Measurements from ENCODE around the gene HCN2.
A peak's percentile ranks its signal among the peaks of the same experiment; 100 is the strongest.

Gene HCN2

GRCh38 chr19:640606-641189, 51.0 kb downstream of the HCN2 start:
- ATAC-seq = no peak
- Mint-ChIP-seq H3K27ac (no peak overlapping the region), H3K4me1 (peaks cover 50% of the 10 kb centered on the region), H3K4me3 (peak overlapping the region; percentile 57), H3K9me3 (no peaks in the 10 kb centered on the region), H3K36me3 (peaks cover 6% of the 10 kb centered on the region), H3K27me3 (no peaks in the 10 kb centered on the region)

DNA sequence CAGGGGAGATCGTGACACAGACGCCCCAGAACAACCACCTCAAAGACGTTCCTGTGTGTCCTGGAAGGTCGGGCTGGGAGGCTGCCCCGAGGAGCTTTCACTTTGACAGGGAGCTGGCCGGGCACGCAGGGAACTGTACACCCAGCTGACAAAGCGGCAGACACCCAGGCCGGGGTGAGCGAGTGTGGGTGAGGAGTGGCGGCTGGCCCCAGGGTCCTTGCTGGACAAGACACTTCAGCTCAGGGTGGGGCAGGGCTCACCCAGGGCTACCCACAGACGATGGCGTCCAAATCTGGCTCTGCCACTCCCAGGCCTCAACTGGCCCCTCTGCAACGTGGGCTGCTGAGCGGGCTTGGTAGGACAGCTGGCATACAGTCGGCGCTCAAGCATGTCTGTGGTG, 52.0 kb downstream of the HCN2 start:
- Mint-ChIP-seq H3K4me3 (peak overlapping the region; percentile 28), H3K27ac (peak overlapping the region; percentile 60), H3K4me1 (peaks cover 50% of the 10 kb centered on the region), H3K9me3 (no peaks in the 10 kb centered on the region), H3K36me3 (peaks cover 14% of the 10 kb centered on the region), H3K27me3 (no peaks in the 10 kb centered on the region)
- ATAC-seq = no peak

DNA sequence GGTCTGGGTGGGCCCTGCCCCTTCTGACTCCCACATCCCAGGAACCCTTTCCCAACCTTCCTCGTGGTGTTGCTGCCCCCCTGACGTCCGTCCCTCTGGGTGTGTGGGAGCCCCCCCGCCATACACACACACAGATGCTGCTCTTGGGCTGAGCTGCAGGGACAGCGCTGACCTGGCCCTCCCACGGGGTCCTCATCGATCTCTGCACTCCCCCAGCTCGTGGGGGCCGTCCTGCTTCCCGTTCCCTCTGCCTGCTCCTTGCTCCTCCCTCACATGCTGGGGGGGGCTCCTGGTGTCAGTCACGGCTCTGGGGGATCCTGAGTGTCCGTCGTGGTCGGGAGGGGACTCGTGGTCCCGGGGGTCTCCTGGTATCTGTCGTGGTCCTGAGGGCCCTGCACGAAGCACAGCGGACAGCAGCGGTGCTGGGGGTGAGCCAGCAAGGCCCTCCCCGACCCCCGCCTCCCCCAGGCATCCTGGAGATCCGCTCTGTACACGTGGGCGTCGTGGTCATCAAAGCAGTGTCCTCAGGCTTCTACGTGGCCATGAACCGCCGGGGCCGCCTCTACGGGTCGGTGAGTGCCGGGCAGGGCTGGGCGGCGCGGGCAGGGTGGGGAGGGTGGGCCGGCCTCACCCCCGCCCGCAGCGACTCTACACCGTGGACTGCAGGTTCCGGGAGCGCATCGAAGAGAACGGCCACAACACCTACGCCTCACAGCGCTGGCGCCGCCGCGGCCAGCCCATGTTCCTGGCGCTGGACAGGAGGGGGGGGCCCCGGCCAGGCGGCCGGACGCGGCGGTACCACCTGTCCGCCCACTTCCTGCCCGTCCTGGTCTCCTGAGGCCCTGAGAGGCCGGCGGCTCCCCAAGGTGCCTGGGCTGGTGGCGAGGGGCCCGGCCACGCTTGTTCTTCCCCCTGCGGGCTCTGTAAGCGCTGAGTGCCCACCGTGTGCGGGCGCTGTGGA, 53.4 kb downstream of the HCN2 start:
- peaks cover 41% of the 10 kb centered on the region for H3K4me1 Mint-ChIP-seq
- no peaks in the 10 kb centered on the region for H3K9me3 Mint-ChIP-seq
- H3K36me3 Mint-ChIP-seq = peaks cover 18% of the 10 kb centered on the region
- H3K27ac Mint-ChIP-seq = no peak overlapping the region
- no peak overlapping the region for H3K4me3 Mint-ChIP-seq
- no peaks in the 10 kb centered on the region for H3K27me3 Mint-ChIP-seq
- ATAC-seq = no peak

DNA sequence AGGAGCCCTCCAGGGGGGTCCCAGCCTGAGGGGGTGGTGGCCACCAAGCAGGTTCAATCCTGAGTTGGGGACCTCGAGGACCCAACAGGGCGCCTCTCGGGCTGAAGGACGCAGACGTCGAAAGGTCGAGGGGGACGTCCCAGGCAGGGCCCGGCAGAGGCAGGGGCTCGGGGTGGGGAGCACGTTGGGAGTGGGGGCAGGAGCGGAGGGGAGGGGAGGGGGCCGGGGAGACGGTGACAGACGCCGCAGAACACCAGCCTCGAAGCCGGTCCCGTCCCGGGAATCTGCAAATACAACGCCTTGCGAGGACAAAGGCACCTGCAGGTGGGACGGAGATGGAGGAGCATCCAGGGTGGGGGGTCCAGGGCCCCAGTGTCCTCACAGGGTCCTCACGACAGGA, 54.1 kb downstream of the HCN2 start:
- ATAC-seq = no peak
- H3K9me3 Mint-ChIP-seq = no peaks in the 10 kb centered on the region
- H3K27me3 Mint-ChIP-seq = no peaks in the 10 kb centered on the region
- H3K27ac Mint-ChIP-seq = peak overlapping the region; percentile 40
- no peak overlapping the region for H3K4me3 Mint-ChIP-seq
- H3K36me3 Mint-ChIP-seq = peaks cover 24% of the 10 kb centered on the region
- H3K4me1 Mint-ChIP-seq = peaks cover 44% of the 10 kb centered on the region

DNA sequence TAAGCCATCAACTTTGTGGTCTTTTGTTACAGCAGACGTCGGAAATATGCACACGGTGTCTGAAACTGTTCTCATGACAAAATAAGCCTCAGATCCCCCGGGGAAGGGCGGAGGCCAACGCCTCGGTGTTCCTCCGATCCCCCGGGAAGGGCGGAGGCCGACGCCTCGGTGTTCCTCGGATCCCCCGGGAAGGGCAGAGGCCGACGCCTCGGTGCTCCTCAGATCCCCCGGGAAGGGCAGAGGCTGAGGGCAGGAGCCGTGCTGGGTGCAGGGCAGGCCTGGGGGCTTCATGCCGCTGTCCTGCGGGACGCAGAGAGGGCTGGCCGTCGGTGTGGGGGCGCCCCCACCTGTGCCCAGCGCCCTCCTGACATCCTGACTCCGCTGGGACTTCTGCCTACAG, 54.7 kb downstream of the HCN2 start:
- peak overlapping the region; percentile 79 for H3K27ac Mint-ChIP-seq
- no peak for ATAC-seq
- peaks cover 26% of the 10 kb centered on the region for H3K36me3 Mint-ChIP-seq
- peaks cover 41% of the 10 kb centered on the region for H3K4me1 Mint-ChIP-seq
- no peaks in the 10 kb centered on the region for H3K27me3 Mint-ChIP-seq
- H3K4me3 Mint-ChIP-seq = no peak overlapping the region
- H3K9me3 Mint-ChIP-seq = no peaks in the 10 kb centered on the region

DNA sequence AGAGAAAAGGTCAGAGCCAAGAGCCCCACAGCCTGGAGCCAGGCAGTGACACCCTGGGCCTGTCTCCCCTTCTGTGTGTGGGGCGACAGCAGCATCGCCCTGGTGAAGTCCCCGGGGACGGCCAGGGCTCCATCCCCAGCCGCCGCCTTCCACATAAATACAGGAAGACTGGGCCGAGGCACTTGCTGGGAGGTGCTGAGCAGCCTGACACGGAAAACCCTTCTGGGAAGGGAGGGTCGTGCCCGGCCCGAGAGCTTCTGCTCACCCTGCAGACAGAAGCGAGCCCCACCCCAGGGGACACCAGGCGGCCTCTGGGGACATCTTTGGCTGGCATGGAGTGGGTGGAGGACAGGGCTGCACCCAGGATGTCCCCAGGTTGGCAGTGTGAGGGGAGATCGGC, 55.1 kb downstream of the HCN2 start:
- Mint-ChIP-seq H3K9me3 (no peaks in the 10 kb centered on the region), H3K27ac (peak overlapping the region; percentile 79), H3K27me3 (no peaks in the 10 kb centered on the region), H3K4me1 (peaks cover 38% of the 10 kb centered on the region), H3K4me3 (no peak overlapping the region), H3K36me3 (peaks cover 26% of the 10 kb centered on the region)
- ATAC-seq = no peak

DNA sequence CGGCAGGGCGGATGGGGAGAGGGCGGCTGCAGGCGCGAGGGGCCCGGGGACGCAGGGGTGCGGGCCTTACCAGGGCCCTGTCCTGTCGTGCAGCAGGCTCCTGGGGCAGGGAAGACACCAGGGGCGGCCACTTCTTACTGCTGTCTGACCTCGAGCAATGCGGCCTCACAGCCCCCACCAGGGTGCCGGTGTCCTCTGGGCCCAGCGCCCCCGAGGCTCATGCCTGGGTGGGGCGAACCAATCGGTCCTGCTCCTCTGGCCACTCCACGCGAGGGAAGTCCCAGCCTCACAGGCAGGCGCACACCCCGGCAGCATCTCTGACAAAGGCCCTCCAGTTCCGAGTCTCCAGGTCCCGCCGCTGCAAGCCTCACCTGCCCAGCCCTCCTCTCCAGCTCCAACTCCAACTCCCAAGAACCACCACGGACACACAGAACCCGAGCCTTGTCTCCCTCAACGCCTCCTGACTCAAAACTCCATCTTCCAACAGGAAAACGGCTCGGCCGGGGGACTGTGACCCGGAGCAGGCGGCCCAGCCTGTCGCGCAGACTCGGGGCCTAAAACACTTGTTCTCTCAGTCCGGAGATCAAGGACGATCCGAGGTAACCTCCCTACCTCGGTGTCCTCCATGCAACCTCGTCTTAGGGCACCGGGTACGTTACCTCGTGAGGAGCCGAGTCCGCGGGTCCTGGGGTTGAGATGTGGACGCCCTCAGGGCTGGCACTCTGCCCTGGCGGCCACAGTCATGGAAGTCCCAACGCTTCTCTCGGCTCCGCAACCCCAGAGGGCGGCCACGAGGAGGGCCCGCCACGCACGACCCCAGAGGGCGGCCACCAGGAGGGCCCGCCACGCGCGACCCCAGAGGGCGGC, 56.5 kb downstream of the HCN2 start:
- Mint-ChIP-seq H3K9me3 (no peaks in the 10 kb centered on the region), H3K27me3 (no peaks in the 10 kb centered on the region), H3K4me3 (no peak overlapping the region), H3K36me3 (peaks cover 26% of the 10 kb centered on the region), H3K27ac (no peak overlapping the region), H3K4me1 (peaks cover 29% of the 10 kb centered on the region)
- ATAC-seq = peak; percentile 3

DNA sequence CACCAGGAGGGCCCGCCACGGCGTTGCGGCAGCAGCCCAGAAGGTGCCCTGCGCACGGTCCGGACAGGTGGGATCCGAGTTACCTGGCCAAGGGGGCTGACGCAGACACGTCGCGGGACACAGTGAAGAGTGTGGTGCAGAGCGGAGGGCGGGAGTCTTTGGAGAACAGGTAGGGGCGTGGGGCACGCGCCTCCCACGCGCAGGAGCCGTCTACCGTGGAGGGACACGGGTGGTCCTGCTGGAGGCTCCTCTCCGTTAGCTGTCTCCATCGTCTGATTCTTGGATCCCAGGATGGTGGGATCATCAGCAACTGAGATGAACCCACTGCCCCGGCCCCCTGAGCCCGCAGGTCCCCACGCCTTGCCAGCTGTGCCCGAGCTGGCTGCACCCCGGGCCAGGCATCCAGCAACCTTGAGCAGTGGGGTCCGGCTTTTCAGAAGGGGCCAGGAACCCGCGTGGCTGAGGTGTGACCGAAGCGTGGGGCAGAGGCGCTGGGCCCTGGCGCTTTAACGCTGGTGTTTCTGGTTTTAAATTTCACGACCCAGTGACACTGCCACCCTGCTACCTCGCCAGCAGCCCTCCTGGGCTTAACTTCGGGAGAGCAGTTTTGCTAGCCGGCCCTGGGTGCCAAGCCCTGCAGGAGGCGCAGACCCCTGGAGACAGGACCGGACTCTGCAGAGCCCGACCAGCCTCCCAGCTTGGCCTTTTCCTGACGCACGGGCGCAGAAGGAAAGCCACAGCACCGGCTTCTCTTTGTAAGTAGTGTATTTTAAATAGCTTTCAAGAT, 57.3 kb downstream of the HCN2 start:
- Mint-ChIP-seq H3K4me3 (no peak overlapping the region), H3K4me1 (peaks cover 20% of the 10 kb centered on the region), H3K36me3 (peaks cover 26% of the 10 kb centered on the region), H3K9me3 (no peaks in the 10 kb centered on the region), H3K27me3 (no peaks in the 10 kb centered on the region), H3K27ac (peak overlapping the region; percentile 85)
- ATAC-seq = no peak

GRCh38 chr19:647566-648284, 58.0 kb downstream of the HCN2 start:
- peaks cover 17% of the 10 kb centered on the region for H3K4me1 Mint-ChIP-seq
- peak overlapping the region; percentile 85 for H3K27ac Mint-ChIP-seq
- peak overlapping the region; percentile 60 for H3K4me3 Mint-ChIP-seq
- peak; percentile 68 for ATAC-seq
- H3K27me3 Mint-ChIP-seq = no peaks in the 10 kb centered on the region
- peaks cover 26% of the 10 kb centered on the region for H3K36me3 Mint-ChIP-seq
- H3K9me3 Mint-ChIP-seq = no peaks in the 10 kb centered on the region

DNA sequence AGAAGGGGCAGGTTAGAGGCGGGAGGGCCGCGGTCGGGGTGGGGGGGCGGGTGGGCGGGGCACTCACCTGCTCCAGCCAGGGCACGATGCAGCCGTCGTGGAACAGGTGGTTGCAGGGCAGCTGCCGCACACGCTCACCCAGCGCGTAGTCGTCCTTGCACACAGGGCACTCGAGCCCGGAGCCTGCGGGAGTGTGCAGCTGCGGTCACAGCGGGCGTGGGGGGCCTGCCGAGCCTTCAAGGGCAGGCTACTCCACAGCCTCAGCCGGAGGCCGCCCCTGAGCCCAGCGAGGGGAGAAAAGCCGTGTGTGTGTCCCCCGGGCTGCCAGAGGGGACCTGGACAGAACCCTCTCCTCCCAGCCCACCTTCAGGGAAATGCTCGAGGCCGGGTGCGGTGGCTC, 58.6 kb downstream of the HCN2 start:
- Mint-ChIP-seq H3K27ac (peak overlapping the region; percentile 85), H3K36me3 (peaks cover 26% of the 10 kb centered on the region), H3K9me3 (no peaks in the 10 kb centered on the region), H3K4me3 (no peak overlapping the region), H3K4me1 (peaks cover 14% of the 10 kb centered on the region), H3K27me3 (no peaks in the 10 kb centered on the region)
- no peak for ATAC-seq

DNA sequence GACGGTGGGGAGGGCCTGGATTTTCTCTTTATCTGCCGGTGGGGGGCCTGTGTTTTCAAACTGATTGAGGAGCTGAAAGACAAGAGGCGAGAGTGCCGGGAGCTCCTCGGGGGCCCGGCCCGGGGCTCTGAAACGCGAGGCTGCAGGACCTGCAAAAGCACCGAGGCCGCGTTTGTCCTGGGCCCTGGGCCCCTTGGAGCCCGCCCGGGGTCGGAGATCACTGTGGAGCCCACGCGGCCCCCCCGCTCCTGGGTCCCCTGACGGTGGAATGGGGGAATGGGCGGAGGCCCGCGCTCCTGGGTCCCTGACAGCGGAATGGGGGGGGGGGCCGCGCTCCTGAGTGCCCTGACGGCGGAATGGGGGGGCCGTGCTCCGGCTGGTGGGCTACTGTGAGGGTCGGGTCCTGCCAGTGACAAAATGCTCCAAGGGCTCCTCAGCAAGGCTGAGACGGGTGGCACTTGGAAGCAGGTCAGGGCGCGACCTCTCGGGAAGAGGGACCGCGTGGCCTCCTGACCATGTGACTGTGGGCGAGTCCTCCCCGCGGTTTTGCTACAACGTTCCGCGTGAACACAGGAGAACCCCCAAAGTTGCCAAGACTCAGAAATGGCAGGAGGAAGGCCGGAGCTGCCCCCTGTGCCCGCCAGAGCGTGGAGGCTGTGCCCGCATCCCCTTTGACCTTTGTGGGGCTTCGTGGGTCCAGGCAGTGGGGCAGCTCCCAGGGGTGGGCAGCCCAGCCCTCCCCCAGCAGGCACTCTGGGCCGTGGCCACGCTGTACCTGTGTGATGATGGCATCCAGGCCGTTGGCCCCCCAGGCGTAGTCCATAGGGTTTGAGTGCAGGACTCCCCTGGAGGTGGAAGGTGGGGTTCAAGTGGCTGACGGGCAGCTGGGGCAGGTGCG, 59.5 kb downstream of the HCN2 start:
- H3K4me3 Mint-ChIP-seq = no peak overlapping the region
- no peak for ATAC-seq
- peaks cover 14% of the 10 kb centered on the region for H3K4me1 Mint-ChIP-seq
- peak overlapping the region; percentile 85 for H3K27ac Mint-ChIP-seq
- H3K36me3 Mint-ChIP-seq = peaks cover 32% of the 10 kb centered on the region
- H3K9me3 Mint-ChIP-seq = no peaks in the 10 kb centered on the region
- H3K27me3 Mint-ChIP-seq = no peaks in the 10 kb centered on the region

- no peak overlapping the region for H3K4me3 Mint-ChIP-seq
- peaks cover 16% of the 10 kb centered on the region for H3K4me1 Mint-ChIP-seq
- no peak for ATAC-seq
- H3K27me3 Mint-ChIP-seq = no peaks in the 10 kb centered on the region
- H3K36me3 Mint-ChIP-seq = peaks cover 33% of the 10 kb centered on the region
- H3K27ac Mint-ChIP-seq = no peak overlapping the region
- H3K9me3 Mint-ChIP-seq = no peaks in the 10 kb centered on the region
Measured at GRCh38 chr19:650121-650520, 60.4 kb downstream of the HCN2 start.

DNA sequence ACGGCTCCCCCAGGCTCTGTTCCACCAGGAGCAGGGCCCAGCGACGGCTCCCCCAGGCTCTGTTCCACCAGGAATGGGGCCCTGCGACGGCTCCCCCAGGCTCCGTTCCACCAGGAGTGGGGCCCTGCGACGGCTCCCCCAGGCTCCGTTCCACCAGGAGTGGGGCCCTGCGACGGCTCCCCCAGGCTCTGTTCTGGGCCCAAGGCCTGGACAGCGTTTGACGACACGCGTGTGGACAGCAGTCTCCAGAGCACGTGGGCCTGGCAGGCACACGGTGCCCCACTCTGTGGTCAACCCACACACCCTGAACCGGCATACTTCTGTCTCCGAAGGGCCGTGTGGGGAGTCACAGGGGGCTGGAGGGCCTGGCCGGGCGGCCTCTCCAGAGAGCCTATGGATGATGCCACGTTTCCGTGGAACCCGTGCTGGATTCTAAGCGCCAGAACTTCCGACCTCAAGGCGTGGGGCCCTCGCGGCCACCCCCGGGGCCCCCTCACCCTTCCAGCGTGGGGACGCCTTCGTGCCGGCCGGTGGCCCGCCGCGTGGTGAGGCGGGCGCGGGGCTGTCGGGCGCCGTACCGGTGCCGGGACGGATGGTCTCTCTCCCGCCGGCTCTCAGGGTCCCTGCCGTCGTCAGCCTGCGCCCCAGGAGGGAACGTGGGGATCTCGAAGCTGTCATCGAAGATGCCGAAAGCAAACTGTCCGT, 61.6 kb downstream of the HCN2 start:
- H3K36me3 Mint-ChIP-seq = peaks cover 37% of the 10 kb centered on the region
- no peaks in the 10 kb centered on the region for H3K27me3 Mint-ChIP-seq
- H3K4me3 Mint-ChIP-seq = no peak overlapping the region
- H3K4me1 Mint-ChIP-seq = peaks cover 26% of the 10 kb centered on the region
- ATAC-seq = peak; percentile 7
- no peak overlapping the region for H3K27ac Mint-ChIP-seq
- H3K9me3 Mint-ChIP-seq = no peaks in the 10 kb centered on the region

All from stimulated activated memory B cell treated with anti-CD40 and anti-IgM and Interleukin-4, amounts not matched to agents 10 μg/mL and 1 μg/mL and 100 μg/mL, for 72 hours (primary cell).